Measurements from ENCODE around the gene NRTN.

Gene NRTN

GRCh38 chr19:5790559-5791520, 14.0 kb upstream of the NRTN start, which contains the start of gene DUS3L:
TSS of gene DUS3L (minus strand) at chr19:5791163. CDS start at chr19:5791141, 22 bp downstream.
- Histone ChIP-seq H3K27me3 (ENCODE audit: insufficient read depth, low read length, poor library complexity, severe bottlenecking) (no peaks in the 10 kb centered on the region), H3K9me3 (ENCODE audit: insufficient read depth, low read depth, low read length) (no peaks in the 10 kb centered on the region), H3K36me3 (ENCODE audit: insufficient read depth, low read length) (peaks cover 28% of the 10 kb centered on the region; the same call in 1 of the 2 replicates), H3K79me2 (ENCODE audit: insufficient read depth, low read length) (peaks cover 21% of the 10 kb centered on the region; the same call in 1 of the 2 replicates), H3K9me2 (replicated peaks; ENCODE audit: low read depth, low read length) (no peaks in the 10 kb centered on the region), H2AFZ (ENCODE audit: low read length) (peak within 1 kb of the TSS; percentile 84), H3K4me1 (ENCODE audit: insufficient read depth, low read length, poor library complexity, severe bottlenecking) (peaks cover 8% of the 10 kb centered on the region), H3K4me2 (ENCODE audit: low read depth, low read length, poor library complexity, severe bottlenecking) (peak within 1 kb of the TSS; percentile 85), H3K4me3 (ENCODE audit: low read length, poor library complexity, severe bottlenecking) (peak within 1 kb of the TSS; percentile 83), H4K20me1 (ENCODE audit: insufficient read depth, low read length, poor library complexity, severe bottlenecking) (peaks cover 8% of the 10 kb centered on the region), H3F3A (ENCODE audit: low read depth) (no peaks in the 10 kb centered on the region), H3K9ac (ENCODE audit: low read depth, low read length, poor library complexity, severe bottlenecking) (peak within 1 kb of the TSS; percentile 89)
- TF ChIP-seq EZH2phosphoT487 (IDR thresholded peaks at IDR 0.05; ENCODE audit: borderline replicate concordance): no peak
- TF ChIP-seq, protein P1, sequence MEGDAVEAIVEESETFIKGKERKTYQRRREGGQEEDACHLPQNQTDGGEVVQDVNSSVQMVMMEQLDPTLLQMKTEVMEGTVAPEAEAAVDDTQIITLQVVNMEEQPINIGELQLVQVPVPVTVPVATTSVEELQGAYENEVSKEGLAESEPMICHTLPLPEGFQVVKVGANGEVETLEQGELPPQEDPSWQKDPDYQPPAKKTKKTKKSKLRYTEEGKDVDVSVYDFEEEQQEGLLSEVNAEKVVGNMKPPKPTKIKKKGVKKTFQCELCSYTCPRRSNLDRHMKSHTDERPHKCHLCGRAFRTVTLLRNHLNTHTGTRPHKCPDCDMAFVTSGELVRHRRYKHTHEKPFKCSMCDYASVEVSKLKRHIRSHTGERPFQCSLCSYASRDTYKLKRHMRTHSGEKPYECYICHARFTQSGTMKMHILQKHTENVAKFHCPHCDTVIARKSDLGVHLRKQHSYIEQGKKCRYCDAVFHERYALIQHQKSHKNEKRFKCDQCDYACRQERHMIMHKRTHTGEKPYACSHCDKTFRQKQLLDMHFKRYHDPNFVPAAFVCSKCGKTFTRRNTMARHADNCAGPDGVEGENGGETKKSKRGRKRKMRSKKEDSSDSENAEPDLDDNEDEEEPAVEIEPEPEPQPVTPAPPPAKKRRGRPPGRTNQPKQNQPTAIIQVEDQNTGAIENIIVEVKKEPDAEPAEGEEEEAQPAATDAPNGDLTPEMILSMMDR (conservative IDR thresholded peaks at IDR 0.05; ENCODE audit: low read length): no peak

DNA sequence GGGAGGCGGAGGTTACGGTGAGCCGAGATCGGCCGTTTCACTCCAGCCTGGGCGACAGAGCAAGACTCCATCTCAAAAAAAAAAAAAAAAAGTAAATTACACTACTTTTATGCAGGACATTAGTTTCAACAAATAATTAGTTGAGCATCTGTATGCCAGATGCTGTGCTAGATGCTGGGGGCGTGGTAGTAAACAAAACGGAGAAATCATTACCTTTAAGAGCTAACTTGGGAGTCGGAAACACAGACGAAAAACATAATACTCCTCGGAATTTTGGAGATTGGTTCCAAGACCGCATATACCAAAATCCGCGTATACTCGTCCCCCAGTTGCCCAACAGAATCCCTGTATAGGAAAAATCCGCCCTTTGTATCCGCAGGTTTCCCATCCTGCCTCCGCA, 12.6 kb upstream of the NRTN start:
- H3K27me3 ChIP-seq (ENCODE audit: insufficient read depth, low read length, poor library complexity, severe bottlenecking): no peaks in the 10 kb centered on the region
- peaks cover 8% of the 10 kb centered on the region for H4K20me1 ChIP-seq (ENCODE audit: insufficient read depth, low read length, poor library complexity, severe bottlenecking)
- H3K4me3 ChIP-seq (ENCODE audit: low read length, poor library complexity, severe bottlenecking): no peak overlapping the region
- H3K4me1 ChIP-seq (ENCODE audit: insufficient read depth, low read length, poor library complexity, severe bottlenecking): peaks cover 8% of the 10 kb centered on the region
- H3F3A ChIP-seq (ENCODE audit: low read depth): no peaks in the 10 kb centered on the region
- no peak overlapping the region for H3K4me2 ChIP-seq (ENCODE audit: low read depth, low read length, poor library complexity, severe bottlenecking)
- H3K9me3 ChIP-seq (ENCODE audit: insufficient read depth, low read depth, low read length): no peaks in the 10 kb centered on the region
- no peak overlapping the region for H3K9ac ChIP-seq (ENCODE audit: low read depth, low read length, poor library complexity, severe bottlenecking)
- H3K36me3 ChIP-seq (ENCODE audit: insufficient read depth, low read length): peaks cover 15% of the 10 kb centered on the region; the same call in 1 of the 2 replicates
- H3K79me2 ChIP-seq (ENCODE audit: insufficient read depth, low read length): peaks cover 21% of the 10 kb centered on the region; the same call in 1 of the 2 replicates
- TF ChIP-seq, protein P1 (conservative IDR thresholded peaks at IDR 0.05; ENCODE audit: low read length): no peak
- no peak for TF ChIP-seq EZH2phosphoT487 (IDR thresholded peaks at IDR 0.05; ENCODE audit: borderline replicate concordance)
- no peak overlapping the region for H2AFZ ChIP-seq (ENCODE audit: low read length)
- H3K9me2 ChIP-seq (replicated peaks; ENCODE audit: low read depth, low read length): no peaks in the 10 kb centered on the region

DNA sequence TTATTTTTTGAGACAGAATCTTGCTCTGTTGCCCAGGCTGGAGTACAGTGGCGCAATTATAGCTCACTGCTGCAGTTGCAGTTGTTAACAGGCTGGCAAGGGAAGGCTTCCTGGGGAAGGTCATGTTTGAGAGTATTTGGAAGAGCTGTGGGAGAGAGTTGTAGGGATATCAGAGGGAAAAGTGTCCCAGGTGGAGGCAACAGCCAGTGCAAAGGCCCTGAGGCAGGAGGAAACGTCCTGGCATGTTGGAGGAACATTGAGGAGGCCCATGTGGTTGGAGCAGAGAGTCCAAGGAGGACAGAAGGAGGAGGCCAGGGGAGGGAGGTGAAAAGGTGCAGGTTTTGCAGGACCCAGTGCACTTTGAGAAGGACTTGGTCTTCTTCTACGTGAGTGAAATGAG, 11.7 kb upstream of the NRTN start:
- H3K36me3 ChIP-seq (ENCODE audit: insufficient read depth, low read length): peaks cover 11% of the 10 kb centered on the region; the same call in 1 of the 2 replicates
- H2AFZ ChIP-seq (ENCODE audit: low read length): no peak overlapping the region
- H3K9ac ChIP-seq (ENCODE audit: low read depth, low read length, poor library complexity, severe bottlenecking): no peak overlapping the region
- H3K79me2 ChIP-seq (ENCODE audit: insufficient read depth, low read length): peaks cover 12% of the 10 kb centered on the region; the same call in 1 of the 2 replicates
- no peak overlapping the region for H3K4me2 ChIP-seq (ENCODE audit: low read depth, low read length, poor library complexity, severe bottlenecking)
- no peaks in the 10 kb centered on the region for H3K27me3 ChIP-seq (ENCODE audit: insufficient read depth, low read length, poor library complexity, severe bottlenecking)
- H4K20me1 ChIP-seq (ENCODE audit: insufficient read depth, low read length, poor library complexity, severe bottlenecking): peaks cover 8% of the 10 kb centered on the region
- TF ChIP-seq EZH2phosphoT487 (IDR thresholded peaks at IDR 0.05; ENCODE audit: borderline replicate concordance): no peak
- TF ChIP-seq, protein P1 (conservative IDR thresholded peaks at IDR 0.05; ENCODE audit: low read length): no peak
- no peak overlapping the region for H3K4me3 ChIP-seq (ENCODE audit: low read length, poor library complexity, severe bottlenecking)
- H3K4me1 ChIP-seq (ENCODE audit: insufficient read depth, low read length, poor library complexity, severe bottlenecking): peaks cover 8% of the 10 kb centered on the region
- H3F3A ChIP-seq (ENCODE audit: low read depth): no peaks in the 10 kb centered on the region
- H3K9me2 ChIP-seq (replicated peaks; ENCODE audit: low read depth, low read length): no peaks in the 10 kb centered on the region
- no peaks in the 10 kb centered on the region for H3K9me3 ChIP-seq (ENCODE audit: insufficient read depth, low read depth, low read length)
